SK-N-MC (cell line): Measurements from ENCODE around the gene SLC2A6.

Experiments used
- EZH2 ChIP-seq: fragments of 200-600 bp; sonication (generic); IDR thresholded peaks from one replicate; pipeline ENCODE4 v1.6.1; 2017; ENCODE audit warnings: antibody characterized with exemption
- FOXP2 ChIP-seq: optimal IDR thresholded peaks from 2 replicates; pipeline ENCODE3; 2011; ENCODE audit warnings: mild to moderate bottlenecking, moderate library complexity; ENCODE audit not compliant: insufficient read depth; ENCODE audit errors: extremely low read length, control extremely low read depth
- POLR2AphosphoS5 ChIP-seq: IDR thresholded peaks from 2 replicates; pipeline ENCODE4 v1.6.1; 2012; ENCODE audit warnings: mild to moderate bottlenecking, low read depth, low read length, borderline replicate concordance

DNA sequence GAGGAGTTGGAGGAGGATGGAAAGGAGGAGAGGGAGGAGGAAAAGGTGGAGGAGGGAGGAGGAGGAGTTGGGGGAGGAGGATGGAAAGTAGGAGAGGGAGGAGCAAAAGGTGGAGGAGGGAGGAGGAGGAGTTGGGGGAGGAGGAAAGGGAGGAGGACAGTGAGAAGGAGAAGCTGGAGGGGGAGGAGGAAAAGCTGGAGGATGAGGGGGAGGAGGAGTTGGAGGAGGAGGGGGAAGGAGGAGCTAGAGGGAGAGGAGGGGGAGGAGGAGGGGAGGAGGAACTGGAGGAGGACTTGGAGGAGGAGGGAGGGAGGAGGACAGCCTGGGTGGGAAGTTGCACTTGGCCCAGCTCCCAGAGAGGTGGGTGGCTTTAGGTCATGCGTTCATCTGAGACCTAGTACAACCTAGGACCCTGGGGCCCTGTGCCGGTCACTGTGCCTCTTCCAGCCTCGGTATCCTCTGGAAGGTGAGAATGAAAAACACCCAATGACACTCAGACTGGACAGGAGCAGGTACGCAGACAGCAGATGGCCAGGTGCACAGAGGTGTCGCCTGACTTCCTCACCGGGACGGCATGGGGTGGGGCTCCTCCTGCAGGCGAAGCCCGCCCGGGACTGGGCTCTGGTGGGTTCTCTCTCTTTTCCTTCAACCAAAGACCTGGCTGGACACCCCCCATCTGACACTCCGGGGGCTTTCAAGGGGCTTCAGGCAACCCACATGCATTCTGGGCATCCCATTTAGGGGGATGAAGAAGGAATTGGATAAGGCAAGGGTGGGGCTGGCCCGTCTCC, 12.2 kb upstream of the SLC2A6 start:
- TF ChIP-seq EZH2 (no peak), POLR2AphosphoS5 (no peak), FOXP2 (no peak)
